ENCODE results near the gene TTC16.
A peak's percentile ranks its signal among the peaks of the same experiment; 100 is the strongest.

The TTC16 gene, protein sequence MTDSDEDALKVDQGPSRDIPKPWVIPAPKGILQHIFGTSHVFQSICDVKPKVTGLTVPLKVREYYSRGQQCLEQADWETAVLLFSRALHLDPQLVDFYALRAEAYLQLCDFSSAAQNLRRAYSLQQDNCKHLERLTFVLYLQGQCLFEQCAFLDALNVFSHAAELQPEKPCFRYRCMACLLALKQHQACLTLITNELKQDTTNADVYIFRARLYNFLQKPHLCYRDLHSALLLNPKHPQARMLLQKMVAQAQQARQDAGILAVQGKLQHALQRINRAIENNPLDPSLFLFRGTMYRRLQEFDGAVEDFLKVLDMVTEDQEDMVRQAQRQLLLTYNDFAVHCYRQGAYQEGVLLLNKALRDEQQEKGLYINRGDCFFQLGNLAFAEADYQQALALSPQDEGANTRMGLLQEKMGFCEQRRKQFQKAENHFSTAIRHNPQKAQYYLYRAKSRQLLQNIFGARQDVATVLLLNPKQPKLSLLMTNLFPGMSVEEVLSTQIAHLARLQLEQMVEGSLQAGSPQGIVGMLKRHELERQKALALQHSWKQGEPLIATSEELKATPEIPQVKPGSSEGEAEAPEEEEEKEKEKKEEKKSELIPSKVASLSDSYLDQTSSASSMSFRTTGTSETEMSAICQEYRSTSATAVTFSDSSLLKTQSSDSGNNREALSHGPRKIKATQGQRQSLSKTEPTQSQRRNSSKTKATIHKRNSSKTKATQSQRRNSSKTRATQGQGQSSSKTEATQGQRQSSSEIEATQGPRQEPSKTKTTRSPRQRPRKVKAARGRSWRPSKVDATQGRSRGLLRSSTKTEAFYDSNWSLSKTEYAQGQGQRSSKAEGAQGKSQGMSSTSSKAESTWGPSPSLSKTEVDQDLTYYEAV

DNA sequence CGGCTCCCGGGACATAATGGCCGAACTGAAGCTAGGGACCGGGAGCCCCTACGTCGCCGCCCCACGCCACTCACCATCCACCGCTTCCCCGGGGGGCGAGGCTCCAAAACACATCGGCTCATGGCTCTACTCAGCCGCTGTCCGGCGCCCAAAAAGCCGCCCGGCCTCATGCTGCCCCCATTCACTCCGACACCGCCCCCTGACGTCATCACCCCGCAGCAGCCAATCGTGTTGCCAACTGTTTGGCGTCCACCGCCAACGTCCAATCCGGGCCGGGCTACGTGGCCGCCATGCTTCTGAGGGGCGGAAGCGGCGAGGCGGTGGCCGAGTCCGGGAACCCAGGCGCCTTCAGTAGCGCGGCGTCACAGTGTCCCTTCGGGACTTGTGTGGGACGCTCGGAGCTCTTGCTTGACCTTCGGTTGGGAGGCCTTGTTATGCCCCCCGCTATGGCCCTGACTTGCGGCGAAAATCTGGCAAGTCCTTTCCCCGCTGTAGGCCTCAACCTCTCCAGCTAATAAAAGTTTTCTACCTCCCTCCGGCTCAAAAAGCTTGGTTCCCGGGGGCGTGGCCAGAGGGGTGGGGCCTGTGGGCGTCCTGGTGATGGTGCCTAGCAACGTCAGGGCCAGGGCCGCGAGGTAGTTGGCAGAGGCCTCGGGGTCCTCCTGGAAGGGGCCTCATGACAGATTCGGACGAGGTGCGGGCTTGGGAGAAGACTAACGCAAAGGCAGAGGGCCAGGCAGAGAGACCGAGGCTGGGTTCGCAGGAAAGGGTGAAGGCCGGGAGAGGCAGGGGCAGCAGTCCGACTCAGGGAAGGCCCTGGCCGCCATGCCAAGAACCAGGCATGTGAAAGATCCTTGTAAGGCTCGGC is at the start of gene TTC16, which contains the start of gene PTRH1:
TSS of gene TTC16 (plus strand) at position 610 of the 868 bp plus-strand sequence. CDS start at position 677, 67 bp downstream.
TSS of gene PTRH1 (minus strand) at position 194 of the 868 bp plus-strand sequence. CDS start at position 170, 24 bp downstream.
- in situ Hi-C loops (cut with MboI; ENCODE audit: low pct_unique_long_range_greater_than_20kb, low sequenced_read_pairs), result no loop called here
- peak; percentile 96 for DNase-seq

DNA sequence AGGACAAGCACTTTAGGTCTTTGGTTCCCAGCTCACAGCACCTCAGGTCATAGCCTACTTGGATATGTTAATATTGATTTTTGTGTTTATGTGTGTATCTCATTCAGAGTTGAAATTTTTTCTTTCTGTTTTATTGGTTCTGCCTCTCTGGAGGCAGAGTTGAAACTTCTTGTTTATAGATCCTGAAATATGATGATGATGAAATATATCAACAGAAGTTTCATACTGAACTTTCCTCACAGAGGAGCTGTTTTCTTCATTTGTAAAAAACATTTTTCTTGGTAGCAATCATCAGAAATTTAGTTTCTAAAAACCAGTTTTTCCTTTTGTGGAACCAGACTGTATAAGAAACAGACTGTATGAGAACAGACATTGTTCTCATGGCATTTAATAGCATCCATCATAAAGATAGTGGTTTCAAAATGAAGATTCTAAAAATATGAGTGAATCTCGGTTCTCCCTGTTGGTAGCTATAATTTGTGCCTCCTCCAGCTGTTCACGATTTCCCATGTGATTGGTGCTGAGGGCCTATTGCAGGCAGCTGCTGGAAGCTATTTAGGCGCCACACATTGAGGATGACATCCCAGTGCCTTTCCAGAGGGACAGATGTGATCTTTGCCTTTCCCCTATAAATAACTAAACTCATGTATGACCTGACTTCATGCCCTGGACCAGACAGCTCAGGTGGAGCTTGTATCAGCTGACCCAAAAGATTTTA is 48.6 kb upstream of the TTC16 start:
- no peak for DNase-seq
- in situ Hi-C loops (cut with MboI; ENCODE audit: low pct_unique_long_range_greater_than_20kb, low sequenced_read_pairs), result no loop called here

DNA sequence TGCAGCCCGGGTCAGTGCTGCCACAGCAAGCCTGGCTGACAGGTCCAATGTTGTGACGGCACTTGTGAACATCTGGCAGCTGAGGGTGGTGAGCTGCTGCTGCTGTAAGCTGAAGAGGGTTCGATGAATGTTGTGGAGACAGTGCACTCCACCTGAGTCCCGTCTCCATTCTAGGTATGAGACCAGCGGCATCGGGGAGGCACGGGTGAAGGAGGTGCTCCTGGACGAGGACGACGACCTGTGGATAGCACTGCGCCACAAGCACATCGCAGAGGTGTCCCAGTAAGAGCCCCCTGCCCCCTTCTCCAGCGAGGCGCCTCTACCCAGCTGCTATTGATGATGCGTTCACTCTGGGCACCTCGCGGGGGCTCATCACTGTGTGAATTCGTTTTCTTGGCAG is 48.0 kb upstream of the TTC16 start:
- in situ Hi-C loops (cut with MboI; ENCODE audit: low pct_unique_long_range_greater_than_20kb, low sequenced_read_pairs), result no loop called here
- no peak for DNase-seq

DNA sequence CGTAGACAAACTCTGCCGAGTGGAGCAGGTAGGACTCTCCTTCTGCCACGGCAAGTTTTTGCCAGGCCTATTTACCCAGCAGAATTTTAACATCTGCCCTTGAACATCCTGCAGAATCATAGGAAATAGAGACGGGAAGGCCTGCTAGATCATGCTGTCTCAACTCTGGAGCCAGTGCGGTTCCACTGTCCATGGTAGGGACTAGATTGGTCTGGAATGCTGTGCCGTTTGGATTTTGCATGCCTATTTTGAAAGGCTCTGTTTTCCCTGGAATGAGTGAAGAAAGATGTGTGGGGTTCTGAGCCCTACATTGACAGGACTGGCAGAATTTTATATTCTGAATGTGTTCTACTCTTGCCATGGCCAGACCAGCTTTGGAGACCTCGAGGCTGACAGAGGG is 42.6 kb upstream of the TTC16 start:
- no peak for DNase-seq
- in situ Hi-C loops (cut with MboI; ENCODE audit: low pct_unique_long_range_greater_than_20kb, low sequenced_read_pairs), result no loop called here

DNA sequence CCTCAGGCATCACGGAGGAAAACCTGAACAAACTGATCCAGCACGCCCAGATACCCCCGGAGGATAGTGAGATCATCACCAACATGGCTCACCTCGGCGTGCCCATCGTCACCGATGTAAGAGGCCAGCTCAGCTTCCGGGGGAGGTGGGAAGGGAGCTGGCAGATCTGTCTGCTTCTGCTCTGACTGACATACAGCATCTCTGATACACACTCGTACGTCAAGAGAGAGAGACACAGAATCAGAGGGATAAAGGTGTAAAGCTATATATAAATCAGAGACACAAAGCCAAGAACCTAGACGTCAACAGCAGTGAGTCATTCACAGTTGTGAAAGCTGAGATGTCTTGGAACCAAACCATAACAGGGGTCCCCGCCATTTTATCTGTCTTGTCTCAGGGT is 39.2 kb upstream of the TTC16 start:
- no peak for DNase-seq
- in situ Hi-C loops (cut with MboI; ENCODE audit: low pct_unique_long_range_greater_than_20kb, low sequenced_read_pairs), result no loop called here

DNA sequence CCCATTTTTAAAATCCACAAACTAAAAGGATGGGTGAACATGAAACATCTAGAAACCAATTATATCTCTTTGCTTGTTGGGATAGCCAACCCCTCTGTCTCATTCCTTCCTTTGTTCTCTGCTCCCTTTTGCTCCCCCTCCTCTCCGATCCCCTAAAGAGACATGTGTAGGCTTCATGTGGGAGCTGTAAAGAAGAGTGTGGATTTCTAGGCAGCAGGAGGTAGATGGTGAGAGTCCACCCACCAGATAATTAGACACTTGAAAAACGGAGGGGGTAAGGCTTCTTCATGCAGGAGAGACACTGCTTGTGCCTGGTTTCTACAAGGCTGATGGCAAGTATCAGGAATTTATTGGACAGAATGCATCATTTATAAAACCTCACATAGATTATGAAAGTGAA is 36.4 kb upstream of the TTC16 start:
- in situ Hi-C loops (cut with MboI; ENCODE audit: low pct_unique_long_range_greater_than_20kb, low sequenced_read_pairs), result no loop called here
- DNase-seq, result no peak

DNA sequence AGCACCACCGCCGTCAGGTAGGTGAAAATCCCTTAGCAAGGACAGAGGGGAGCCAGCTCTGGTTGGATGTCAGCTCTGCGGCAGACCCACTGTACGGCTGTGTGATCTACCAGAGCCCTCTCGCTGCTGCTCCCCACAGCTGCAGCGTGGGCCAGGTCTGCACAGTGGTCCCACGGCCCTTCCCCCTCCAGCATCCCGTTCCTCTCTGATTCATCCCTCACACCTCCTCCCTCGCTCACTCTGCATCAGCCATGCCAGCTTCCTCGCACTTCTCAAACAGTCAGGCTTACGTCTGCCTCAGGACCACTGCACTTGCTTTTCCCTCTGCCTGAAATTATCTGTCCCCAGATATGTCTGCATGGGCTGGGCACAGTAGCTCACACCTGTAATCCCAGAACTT is 35.7 kb upstream of the TTC16 start:
- in situ Hi-C loops (cut with MboI; ENCODE audit: low pct_unique_long_range_greater_than_20kb, low sequenced_read_pairs), result no loop called here
- DNase-seq, result no peak

DNA sequence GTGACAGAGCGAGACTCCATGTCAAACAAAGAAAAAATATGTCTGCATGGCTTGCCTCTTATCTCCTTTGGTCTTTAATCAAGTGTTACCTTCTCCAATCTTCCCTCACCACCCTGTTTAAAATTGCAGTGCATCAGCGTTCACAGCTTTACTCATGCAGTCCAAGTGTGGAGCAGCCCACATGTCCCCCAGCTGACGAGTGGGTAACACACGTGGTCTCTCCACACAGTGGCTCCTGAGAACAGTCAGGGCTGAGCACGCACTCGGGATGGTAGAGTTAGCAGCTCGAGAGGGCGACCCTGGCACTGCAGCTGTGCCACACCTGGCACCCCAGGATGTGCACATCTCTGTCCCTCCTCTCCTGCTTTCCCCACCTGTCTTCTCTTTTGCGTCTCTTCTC is 35.0 kb upstream of the TTC16 start:
- in situ Hi-C loops (cut with MboI; ENCODE audit: low pct_unique_long_range_greater_than_20kb, low sequenced_read_pairs), result no loop called here

DNA sequence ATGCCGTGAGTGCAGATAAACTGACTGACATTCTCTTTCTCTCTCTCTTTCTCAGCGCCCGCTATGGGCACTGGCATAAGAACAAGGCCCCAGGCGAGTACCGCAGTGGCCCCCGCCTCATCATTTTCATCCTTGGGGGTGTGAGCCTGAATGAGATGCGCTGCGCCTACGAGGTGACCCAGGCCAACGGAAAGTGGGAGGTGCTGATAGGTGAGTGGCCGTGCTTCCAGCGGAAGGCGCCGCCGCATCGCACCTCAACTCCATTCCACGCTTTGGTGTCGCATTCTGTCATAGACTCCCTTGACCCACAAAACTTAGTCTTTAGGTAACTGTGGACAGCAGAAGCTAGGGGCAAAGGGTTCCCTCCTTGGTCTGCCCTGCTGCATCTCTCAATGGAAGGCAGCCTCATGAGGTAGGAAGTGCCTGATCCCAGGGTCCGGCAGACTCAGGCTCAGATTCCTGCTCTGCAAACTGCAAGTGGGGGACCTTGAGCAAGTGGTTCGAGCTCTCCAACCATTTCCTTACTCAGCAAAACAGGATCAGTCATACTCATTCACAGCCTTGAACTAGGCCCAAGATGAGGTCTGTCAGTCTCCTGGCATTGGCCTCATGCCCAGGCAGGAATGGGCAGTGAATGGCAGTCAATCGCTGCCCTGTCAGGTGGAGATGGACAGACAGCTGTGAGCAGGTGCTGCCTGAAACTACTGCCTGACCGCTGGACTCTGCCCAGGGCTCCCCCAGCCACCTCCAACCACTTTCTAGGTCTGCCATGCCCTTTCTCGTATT is 33.3 kb upstream of the TTC16 start:
- DNase-seq, result no peak
- in situ Hi-C loops (cut with MboI; ENCODE audit: low pct_unique_long_range_greater_than_20kb, low sequenced_read_pairs), result no loop called here

More for the DNA sequence above, 35.0 kb upstream of the TTC16 start:
- DNase-seq, result no peak

DNA sequence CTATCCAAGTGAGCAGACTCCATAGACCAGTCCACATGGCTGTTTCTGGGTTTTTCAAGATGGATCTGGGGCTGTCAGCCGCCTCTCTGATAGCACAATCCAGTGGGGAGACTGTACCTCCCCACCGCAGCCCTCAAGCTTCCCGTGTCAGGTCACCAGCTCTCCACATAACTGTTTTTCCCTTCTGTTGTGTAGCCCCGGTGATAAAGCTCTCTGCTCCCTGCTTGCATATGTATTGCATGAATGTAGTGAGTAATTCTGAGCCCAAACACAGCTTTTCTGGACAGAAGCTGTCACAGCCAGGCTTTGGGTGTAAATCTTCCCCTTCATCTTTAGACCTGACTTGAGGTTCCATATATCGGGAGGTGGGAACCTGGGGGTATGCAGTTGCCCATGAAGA is 32.2 kb upstream of the TTC16 start:
- in situ Hi-C loops (cut with MboI; ENCODE audit: low pct_unique_long_range_greater_than_20kb, low sequenced_read_pairs), result no loop called here
- no peak for DNase-seq

DNA sequence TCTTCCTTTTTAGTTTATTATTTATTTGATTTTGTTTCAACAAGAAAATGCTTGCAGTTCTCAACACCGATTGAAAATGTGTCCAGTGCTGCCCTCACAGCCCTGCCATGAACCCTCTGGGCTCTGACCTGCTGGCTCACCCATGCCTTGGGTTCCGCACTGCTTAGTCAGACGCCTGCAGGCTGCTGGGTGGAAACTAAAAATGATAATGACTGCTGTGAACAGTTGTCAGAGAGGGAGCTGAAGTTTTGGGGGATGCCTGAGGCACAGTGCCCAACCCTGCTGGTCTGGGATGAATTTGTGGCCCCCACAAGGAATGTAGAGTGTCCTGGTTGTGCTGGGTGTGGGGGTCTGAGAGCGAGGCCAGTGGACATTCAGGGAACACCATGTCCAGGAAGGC is 31.3 kb upstream of the TTC16 start:
- DNase-seq, result no peak
- in situ Hi-C loops (cut with MboI; ENCODE audit: low pct_unique_long_range_greater_than_20kb, low sequenced_read_pairs), result no loop called here

DNA sequence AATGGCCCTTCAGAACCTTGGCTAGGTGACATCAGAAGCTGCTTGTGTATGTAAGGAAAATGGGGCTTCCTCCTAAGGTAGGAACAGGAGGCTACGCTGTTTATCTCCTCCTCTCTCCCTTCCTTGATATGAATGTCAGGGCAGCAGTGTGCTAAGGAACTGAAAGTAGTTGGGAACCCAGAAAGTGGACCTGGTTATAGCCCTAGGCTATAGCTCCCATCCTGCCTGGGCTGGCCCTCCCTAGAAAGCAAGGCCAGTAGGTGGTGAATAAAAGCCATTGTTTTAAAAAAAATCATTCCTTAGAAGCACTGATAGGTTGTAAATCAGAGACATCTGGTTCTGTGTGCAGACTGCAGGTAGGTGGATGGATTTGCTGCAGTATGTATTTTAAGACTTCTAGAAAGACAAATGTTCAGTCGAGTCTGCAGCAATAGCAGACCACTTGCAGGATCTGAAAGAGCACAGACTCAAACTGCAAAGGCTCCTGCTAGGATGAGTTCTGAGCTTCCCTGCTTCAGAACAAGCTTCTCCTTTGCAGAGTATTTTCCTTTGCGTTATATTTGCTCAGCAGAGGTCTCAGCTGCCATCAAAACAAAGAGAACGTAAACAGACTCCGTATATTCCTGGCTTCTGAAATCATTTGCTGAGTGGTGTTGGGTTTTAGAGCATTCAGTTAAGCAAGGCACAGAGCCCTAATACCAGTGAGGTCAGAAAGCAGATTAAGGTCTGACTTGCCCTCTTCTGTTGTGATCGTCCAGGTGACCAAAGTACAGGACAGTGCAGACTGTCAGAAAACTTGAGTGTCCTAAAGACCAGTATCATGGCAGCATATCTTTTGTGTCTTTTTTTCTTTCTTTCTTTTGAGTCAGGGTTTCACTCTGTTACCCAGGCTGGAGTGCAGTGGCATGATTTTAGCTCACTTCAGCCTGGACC is 29.2 kb upstream of the TTC16 start:
- DNase-seq, result no peak
- in situ Hi-C loops (cut with MboI; ENCODE audit: low pct_unique_long_range_greater_than_20kb, low sequenced_read_pairs), result no loop called here

DNA sequence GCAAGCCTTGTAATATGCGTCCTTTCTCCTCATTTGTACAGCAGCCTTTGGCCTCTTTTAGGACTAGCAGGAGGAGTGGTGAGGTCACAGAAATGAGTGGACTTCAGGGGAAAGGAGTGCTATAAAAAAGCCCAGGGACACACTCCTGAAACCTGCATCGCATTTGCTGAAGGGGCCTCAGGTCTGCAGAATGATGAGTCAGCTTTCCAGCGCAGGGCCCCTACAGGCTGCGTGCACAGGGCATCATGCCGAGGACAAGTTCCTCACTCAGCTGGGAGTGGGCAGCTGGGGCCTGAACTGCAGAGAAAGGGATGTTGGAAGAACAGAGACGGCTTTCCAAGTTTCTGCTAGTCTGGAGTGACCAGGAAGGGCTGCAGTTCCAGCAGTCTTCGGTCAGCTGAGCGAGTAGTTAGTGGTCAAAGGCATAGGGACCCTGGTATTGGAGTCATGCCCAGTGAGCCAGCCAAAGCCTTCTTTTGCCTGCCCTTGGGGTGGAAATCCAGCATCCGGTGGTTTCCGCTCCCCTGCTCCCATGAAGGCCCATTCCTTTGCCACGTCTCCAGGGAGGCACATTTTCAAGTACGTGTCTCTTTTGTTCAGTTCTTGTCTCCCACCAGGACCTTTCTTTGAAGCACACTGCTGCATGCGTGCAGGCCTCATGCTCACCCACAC is 26.4 kb upstream of the TTC16 start:
- in situ Hi-C loops (cut with MboI; ENCODE audit: low pct_unique_long_range_greater_than_20kb, low sequenced_read_pairs), result no loop called here
- DNase-seq, result no peak

DNA sequence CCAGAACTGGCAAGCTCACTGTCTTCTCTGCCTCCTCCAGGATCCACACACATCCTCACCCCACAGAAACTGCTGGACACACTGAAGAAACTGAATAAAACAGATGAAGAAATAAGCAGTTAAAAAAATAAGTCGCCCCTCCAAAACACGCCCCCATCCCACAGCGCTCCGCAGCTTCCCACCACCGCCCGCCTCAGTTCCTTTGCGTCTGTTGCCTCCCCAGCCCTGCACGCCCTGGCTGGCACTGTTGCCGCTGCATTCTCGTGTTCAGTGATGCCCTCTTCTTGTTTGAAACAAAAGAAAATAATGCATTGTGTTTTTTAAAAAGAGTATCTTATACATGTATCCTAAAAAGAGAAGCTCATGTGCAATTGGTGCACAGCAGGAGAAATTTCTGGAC is 25.1 kb upstream of the TTC16 start:
- in situ Hi-C loops (cut with MboI; ENCODE audit: low pct_unique_long_range_greater_than_20kb, low sequenced_read_pairs), result no loop called here
- DNase-seq, result no peak

DNA sequence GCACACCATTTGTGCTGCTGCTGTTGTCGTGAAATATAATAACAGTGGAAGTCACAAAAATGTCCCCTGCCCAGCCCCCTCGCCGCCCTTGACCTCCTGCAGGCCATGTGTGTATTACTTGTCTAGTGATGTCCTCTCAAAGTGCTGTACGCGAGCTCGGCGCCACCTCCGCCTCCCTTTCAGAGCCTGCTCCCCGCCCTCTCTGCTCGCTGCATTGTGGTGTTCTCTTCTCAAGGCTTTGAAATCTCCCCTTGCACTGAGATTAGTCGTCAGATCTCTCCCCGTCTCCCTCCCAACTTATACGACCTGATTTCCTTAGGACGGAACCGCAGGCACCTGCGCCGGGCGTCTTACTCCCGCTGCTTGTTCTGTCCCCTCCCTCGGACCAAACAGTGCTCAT is 23.8 kb upstream of the TTC16 start:
- DNase-seq, result no peak
- in situ Hi-C loops (cut with MboI; ENCODE audit: low pct_unique_long_range_greater_than_20kb, low sequenced_read_pairs), result no loop called here

DNA sequence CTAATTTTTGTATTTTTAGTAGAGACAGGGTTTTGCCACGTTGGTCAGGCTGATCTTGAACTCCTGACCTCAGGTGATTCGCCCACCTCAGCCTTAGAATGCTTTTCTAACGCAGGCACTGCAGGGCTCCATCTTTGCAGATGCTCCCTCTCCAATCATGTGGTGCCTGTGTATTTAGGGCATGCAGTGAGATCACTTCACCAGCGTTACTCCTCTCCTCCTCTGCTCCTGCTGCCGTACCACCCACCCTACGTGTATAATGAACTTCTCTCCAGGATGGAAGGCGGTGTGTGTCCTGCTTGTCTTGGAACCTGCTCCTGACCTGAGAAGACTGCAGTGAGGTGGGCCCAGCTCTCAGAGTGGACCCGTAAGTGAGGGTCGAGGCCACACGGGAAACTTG is 22.7 kb upstream of the TTC16 start:
- no peak for DNase-seq
- in situ Hi-C loops (cut with MboI; ENCODE audit: low pct_unique_long_range_greater_than_20kb, low sequenced_read_pairs), result no loop called here

DNA sequence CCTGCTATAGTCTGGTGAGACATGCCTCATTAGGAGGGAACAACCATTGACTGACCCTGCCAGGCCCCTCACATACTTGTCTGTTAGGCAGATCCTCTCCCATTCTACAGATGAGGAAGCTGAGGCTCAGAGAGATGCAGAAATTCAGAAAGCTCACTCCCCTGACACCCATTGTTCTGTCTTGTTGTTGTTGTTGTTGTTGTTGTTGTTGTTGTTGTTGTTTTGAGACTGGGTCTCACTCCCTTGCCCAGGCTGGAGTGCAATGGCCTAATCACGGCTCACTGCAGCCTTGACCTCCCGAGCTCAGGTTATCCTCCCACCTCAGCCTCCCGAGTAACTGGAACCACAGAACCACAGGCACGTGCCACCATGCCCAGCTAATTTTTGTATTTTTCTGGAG is 22.2 kb upstream of the TTC16 start:
- DNase-seq, result no peak
- in situ Hi-C loops (cut with MboI; ENCODE audit: low pct_unique_long_range_greater_than_20kb, low sequenced_read_pairs), result no loop called here

All from KBM-7 (cell line).